Thyroid gland (tissue), 4 donors: ENCODE results near the gene ETFB.

Experiments used
- POLR2A ChIP-seq, 2 donors: fragments of 450-650 bp; IDR thresholded peaks; one replicate each; pipeline ENCODE4 v1.6.1; 2017; ENCODE audit warnings: antibody characterized with exemption in 2 of 2, mild to moderate bottlenecking in 2 of 2, moderate library complexity in 1 of 2
- TF ChIP-seq, protein P1 (sequence below), 6 experiments: fragments of 200-600 bp in 3 of 6; fragments of 450-650 bp in 3 of 6; sonication (generic) in 3 of 6; IDR thresholded peaks; one replicate each; pipeline ENCODE4 v1.5.1; 2016 to 2019; ENCODE audit warnings: antibody characterized with exemption in 6 of 6, mild to moderate bottlenecking in 2 of 6, inconsistent platforms in 1 of 6, moderate library complexity in 1 of 6

DNA sequence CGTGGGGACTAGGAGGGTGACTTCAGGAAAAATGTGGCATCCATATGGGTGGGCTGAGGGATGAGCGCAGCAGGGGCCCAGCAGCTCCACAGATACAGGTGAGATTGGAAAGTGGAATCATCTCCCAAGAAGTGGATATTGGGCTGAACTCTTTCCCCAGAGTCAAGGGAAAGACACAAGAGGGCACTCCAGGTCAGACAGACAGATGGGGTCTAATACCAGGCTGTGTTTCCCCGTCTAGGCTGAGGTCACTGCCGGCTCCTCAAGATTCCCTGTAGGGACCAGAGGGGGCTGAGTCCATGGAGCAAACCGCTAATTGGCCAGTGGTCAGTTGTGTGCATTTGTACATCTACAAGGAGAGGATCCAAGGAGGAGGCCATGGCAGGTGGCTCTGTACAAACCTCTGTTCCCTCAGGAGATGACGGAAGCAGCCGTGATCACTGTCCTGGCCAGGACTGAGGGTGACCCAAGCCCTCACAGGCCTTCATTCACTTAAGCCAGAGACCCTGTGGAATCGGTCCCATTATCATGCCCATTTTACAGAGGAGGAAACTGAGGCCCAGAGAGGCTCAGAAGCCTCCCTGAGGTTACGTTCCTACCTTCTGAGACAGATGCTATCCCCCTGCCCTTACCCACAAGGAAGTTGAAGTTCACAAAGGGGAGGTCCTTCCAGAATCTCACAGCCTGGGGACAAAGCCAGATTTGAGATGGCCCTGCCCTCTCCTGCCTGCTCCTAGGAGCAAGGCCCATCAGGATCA, 69.7 kb downstream of the ETFB start:
- TF ChIP-seq, protein P1, sequence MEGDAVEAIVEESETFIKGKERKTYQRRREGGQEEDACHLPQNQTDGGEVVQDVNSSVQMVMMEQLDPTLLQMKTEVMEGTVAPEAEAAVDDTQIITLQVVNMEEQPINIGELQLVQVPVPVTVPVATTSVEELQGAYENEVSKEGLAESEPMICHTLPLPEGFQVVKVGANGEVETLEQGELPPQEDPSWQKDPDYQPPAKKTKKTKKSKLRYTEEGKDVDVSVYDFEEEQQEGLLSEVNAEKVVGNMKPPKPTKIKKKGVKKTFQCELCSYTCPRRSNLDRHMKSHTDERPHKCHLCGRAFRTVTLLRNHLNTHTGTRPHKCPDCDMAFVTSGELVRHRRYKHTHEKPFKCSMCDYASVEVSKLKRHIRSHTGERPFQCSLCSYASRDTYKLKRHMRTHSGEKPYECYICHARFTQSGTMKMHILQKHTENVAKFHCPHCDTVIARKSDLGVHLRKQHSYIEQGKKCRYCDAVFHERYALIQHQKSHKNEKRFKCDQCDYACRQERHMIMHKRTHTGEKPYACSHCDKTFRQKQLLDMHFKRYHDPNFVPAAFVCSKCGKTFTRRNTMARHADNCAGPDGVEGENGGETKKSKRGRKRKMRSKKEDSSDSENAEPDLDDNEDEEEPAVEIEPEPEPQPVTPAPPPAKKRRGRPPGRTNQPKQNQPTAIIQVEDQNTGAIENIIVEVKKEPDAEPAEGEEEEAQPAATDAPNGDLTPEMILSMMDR (IDR thresholded peaks at IDR 0.05): no peak
- TF ChIP-seq POLR2A (IDR thresholded peaks at IDR 0.05): no peak
